HepG2 (cell line): ENCODE data around the gene CCDC197. TPM values are rescaled to one million over a fixed set of nuclear protein-coding genes. Genes with fewer than 3 reads are reported as not detected.

Source experiments
- ATAC-seq: fragments of 200-7000 bp; cut with Tn5 transposase; 3 replicates; pipeline ENCODE4 v1.9.1; 2020; ENCODE audit warnings: mild to moderate bottlenecking, moderate library complexity
- BruUV-seq: library from RNA; stranded (reverse); fragments of 400-500 nt; replicated peaks from 2 replicates; lab custom pipeline; 2021; lab: Mats Ljungman, UMichigan
- CTCF ChIA-PET: fragments of 300-600 bp; formaldehyde crosslinking; extraction: SDS; loops from one replicate; lab custom pipeline; 2021; ENCODE audit warnings: low total read pairs, inconsistent platforms, low intra/inter-chr PET ratio; lab: Yijun Ruan, JAX
- POLR2A ChIA-PET: fragments of 350-600 bp; sonication (Branson Sonifier 250); formaldehyde crosslinking; loops from one replicate; lab custom pipeline; 2020; ENCODE audit warnings: antibody characterized with exemption, inconsistent platforms; lab: Yijun Ruan, JAX
- DNase-seq: peaks from one replicate; pipeline ENCODE4 v3.0.0-alpha.2; 2015; ENCODE audit warnings: low spot score
- FAIRE-seq: peaks from 3 replicates; lab custom pipeline; 2011; peaks lifted over from hg19 to GRCh38; lab: Jason Lieb, UNC
- H2AFZ ChIP-seq: one replicate; pipeline ENCODE4 v1.6.1; 2011; ENCODE audit warnings: low read length, inconsistent platforms
- H3K27ac ChIP-seq: fragments of 300-600 bp; 3 replicates; pipeline ENCODE4 v1.8.0; 2011; ENCODE audit warnings: mixed run types, mild to moderate bottlenecking, mixed read lengths, low read length, inconsistent platforms; ENCODE audit not compliant: insufficient read depth; ENCODE audit errors: extremely low read length
- H3K27me3 ChIP-seq, 2 experiments: fragments of 200-600 bp in 1 of 2; 2 replicates in 1 of 2; 3 replicates in 1 of 2; pipeline versions ENCODE4 v1.6.0 to v1.8.0; 2011; ENCODE audit warnings: low read length in 2 of 2, mild to moderate bottlenecking in 2 of 2, moderate library complexity in 2 of 2, inconsistent platforms in 1 of 2; ENCODE audit not compliant: insufficient read depth in 2 of 2, control insufficient read depth in 1 of 2
- H3K36me3 ChIP-seq, 2 experiments: fragments of 200-600 bp in 1 of 2; replicated peaks in 1 of 2; 2 replicates in 1 of 2; 3 replicates in 1 of 2; pipeline versions ENCODE4 v1.5.1 to v1.8.0; 2011; ENCODE audit warnings: low read length in 2 of 2, inconsistent platforms in 1 of 2; ENCODE audit not compliant: insufficient read depth in 2 of 2, control insufficient read depth in 1 of 2
- H3K4me1 ChIP-seq: 2 replicates; pipeline ENCODE4 v1.5.1; 2012; ENCODE audit warnings: low read length, inconsistent platforms; ENCODE audit not compliant: insufficient read depth
- H3K4me2 ChIP-seq: 2 replicates; pipeline ENCODE4 v1.6.0; 2011; ENCODE audit warnings: low read depth, low read length, inconsistent platforms
- H3K4me3 ChIP-seq, 3 experiments: fragments of 200-600 bp in 1 of 3; sonication (generic), shearing (Covaris generic) in 1 of 3; replicated peaks in 1 of 3; 2 replicates each; pipeline ENCODE4 v1.5.1; 2011 to 2016; ENCODE audit warnings: low read length in 3 of 3, inconsistent platforms in 2 of 3, low read depth in 2 of 3, mild to moderate bottlenecking in 2 of 3, control low read depth in 1 of 3, mixed read lengths in 1 of 3; ENCODE audit not compliant: insufficient read depth in 1 of 3
- H3K79me2 ChIP-seq: one replicate; pipeline ENCODE4 v1.6.1; 2011; ENCODE audit warnings: low read length, inconsistent platforms; ENCODE audit not compliant: insufficient read depth
- H3K9ac ChIP-seq: 2 replicates; pipeline ENCODE4 v1.6.0; 2011; ENCODE audit warnings: mild to moderate bottlenecking, low read depth, low read length, inconsistent platforms; ENCODE audit not compliant: insufficient read depth
- H3K9me3 ChIP-seq: 2 replicates; pipeline ENCODE4 v1.5.1; 2012; ENCODE audit warnings: mild to moderate bottlenecking, low read length
- H4K20me1 ChIP-seq: 2 replicates; pipeline ENCODE4 v1.6.0; 2011; ENCODE audit warnings: inconsistent platforms, mild to moderate bottlenecking, low read length, moderate library complexity; ENCODE audit not compliant: insufficient read depth
- ETV6 ChIP-seq: sonication (generic); formaldehyde crosslinking; conservative IDR thresholded peaks from 2 replicates; pipeline ENCODE4 v1.4.0; 2020; ENCODE audit warnings: missing genetic modification reagents
- LCORL ChIP-seq, 2 experiments: fragments of 450-650 bp in 1 of 2; sonication (generic) in 1 of 2; formaldehyde crosslinking in 1 of 2; IDR thresholded peaks; 2 replicates each; pipeline versions ENCODE4 v1.5.0 to v1.6.1; 2017 to 2020; ENCODE audit warnings: antibody characterized with exemption in 1 of 2, missing genetic modification reagents in 1 of 2
- NFKBIZ ChIP-seq: IDR thresholded peaks from 2 replicates; pipeline ENCODE4 v1.6.1; 2018; ENCODE audit warnings: missing genetic modification reagents, missing compliant biosample characterization
- RBAK ChIP-seq: sonication (generic); formaldehyde crosslinking; IDR thresholded peaks from 2 replicates; pipeline ENCODE4 v1.5.1; 2020; ENCODE audit warnings: mild to moderate bottlenecking, missing genetic modification reagents
- SMC3 ChIP-seq: IDR thresholded peaks from 2 replicates; pipeline ENCODE4 v1.6.1; 2011; ENCODE audit warnings: low read length, improper control_type of control experiment
- SNAPC2 ChIP-seq: sonication (generic); formaldehyde crosslinking; IDR thresholded peaks from 2 replicates; pipeline ENCODE4 v1.8.1; 2022; ENCODE audit warnings: mild to moderate bottlenecking, missing genetic modification reagents
- TBX3 ChIP-seq: fragments of 450-650 bp; IDR thresholded peaks from 2 replicates; pipeline ENCODE4 v1.6.1; 2017; ENCODE audit warnings: antibody characterized with exemption, mild to moderate bottlenecking, inconsistent platforms, borderline replicate concordance
- ZMYM4 ChIP-seq: sonication (generic); formaldehyde crosslinking; IDR thresholded peaks from 2 replicates; pipeline ENCODE4 v1.8.1; 2023; ENCODE audit warnings: mild to moderate bottlenecking, missing genetic modification reagents
- ZNF20 ChIP-seq: sonication (generic); formaldehyde crosslinking; IDR thresholded peaks from 2 replicates; pipeline ENCODE4 v1.4.0; 2020; ENCODE audit warnings: mild to moderate bottlenecking, moderate library complexity, missing genetic modification reagents
- ZNF24 ChIP-seq: fragments of 450-650 bp; IDR thresholded peaks from 2 replicates; pipeline ENCODE4 v1.6.1; 2017; ENCODE audit warnings: antibody characterized with exemption, mild to moderate bottlenecking
- ZNF572 ChIP-seq: sonication (generic); formaldehyde crosslinking; IDR thresholded peaks from 2 replicates; pipeline ENCODE4 v1.5.1; 2020; ENCODE audit warnings: mild to moderate bottlenecking, missing genetic modification reagents
- ZNF703 ChIP-seq: sonication (generic); formaldehyde crosslinking; IDR thresholded peaks from 2 replicates; pipeline ENCODE4 v1.5.1; 2020; ENCODE audit warnings: missing genetic modification reagents, mild to moderate bottlenecking, moderate library complexity, borderline replicate concordance
- WGBS: methylation state at CpG from one replicate; pipeline ENCODE4 v1.1.6; 2017; ENCODE audit warnings: low lambda C conversion rate; 5-methylcytosine and 5-hydroxymethylcytosine counted together
- in situ Hi-C: cut with HindIII; loops from 2 replicates; pipeline ENCODE4 v1.10.0; 2017; ENCODE audit warnings: low pct_unique_long_range_greater_than_20kb; ENCODE audit not compliant: extremely low pct_ligation_motif_present
- intact Hi-C: fragments of 100-400 bp; cut with micrococcal nuclease; formaldehyde crosslinking; loops from one replicate; pipeline ENCODE4 v1.10.0; 2022; ENCODE audit not compliant: unreplicated experiment
- polyA plus RNA-seq, 8 experiments: library from polyadenylated mRNA; depleted of rRNA in 3 of 8; stranded (reverse) in 7 of 8; unstranded in 1 of 8; fragments of >200 nt; fragmentation: Illumina TruSeq in 4 of 8; extraction: Trizol in 4 of 8; gene quantifications; 2 replicates each; pipeline versions ENCODE4 v1.2.1 to v1.2.3, GENCODE V29; 2011 to 2016; ENCODE audit warnings: low read depth in 4 of 8, missing spikeins in 1 of 8, mixed read lengths in 1 of 8; ENCODE audit not compliant: insufficient read depth in 1 of 8
- total RNA-seq, 5 experiments: library from RNA; depleted of rRNA; stranded (reverse); fragments of >200 nt; fragmentation: Illumina TruSeq; extraction: Trizol; gene quantifications; 2 replicates each; pipeline ENCODE4 v1.2.3, GENCODE V29; 2016; ENCODE audit warnings: low read depth in 1 of 5
- TF ChIP-seq, protein P1 (sequence below): sonication (generic); formaldehyde crosslinking; IDR thresholded peaks from 2 replicates; pipeline ENCODE4 v1.4.0; 2020; ENCODE audit warnings: missing genetic modification reagents, low read depth, mild to moderate bottlenecking, borderline replicate concordance
- TF ChIP-seq, protein P2 (sequence below), 2 experiments: fragments of 450-650 bp in 1 of 2; sonication (generic) in 1 of 2; formaldehyde crosslinking; IDR thresholded peaks; 2 replicates each; pipeline versions ENCODE4 v1.5.0 to v1.8.0; 2020 to 2022; ENCODE audit warnings: mild to moderate bottlenecking in 1 of 2, missing genetic modification reagents in 1 of 2

Gene CCDC197
- total and polyA plus RNA-seq, 2 of the 13 experiments (the other 11 are each of a cell fraction or from before 2014, with no cell fraction given): 0.11 to 0.13 TPM

DNA sequence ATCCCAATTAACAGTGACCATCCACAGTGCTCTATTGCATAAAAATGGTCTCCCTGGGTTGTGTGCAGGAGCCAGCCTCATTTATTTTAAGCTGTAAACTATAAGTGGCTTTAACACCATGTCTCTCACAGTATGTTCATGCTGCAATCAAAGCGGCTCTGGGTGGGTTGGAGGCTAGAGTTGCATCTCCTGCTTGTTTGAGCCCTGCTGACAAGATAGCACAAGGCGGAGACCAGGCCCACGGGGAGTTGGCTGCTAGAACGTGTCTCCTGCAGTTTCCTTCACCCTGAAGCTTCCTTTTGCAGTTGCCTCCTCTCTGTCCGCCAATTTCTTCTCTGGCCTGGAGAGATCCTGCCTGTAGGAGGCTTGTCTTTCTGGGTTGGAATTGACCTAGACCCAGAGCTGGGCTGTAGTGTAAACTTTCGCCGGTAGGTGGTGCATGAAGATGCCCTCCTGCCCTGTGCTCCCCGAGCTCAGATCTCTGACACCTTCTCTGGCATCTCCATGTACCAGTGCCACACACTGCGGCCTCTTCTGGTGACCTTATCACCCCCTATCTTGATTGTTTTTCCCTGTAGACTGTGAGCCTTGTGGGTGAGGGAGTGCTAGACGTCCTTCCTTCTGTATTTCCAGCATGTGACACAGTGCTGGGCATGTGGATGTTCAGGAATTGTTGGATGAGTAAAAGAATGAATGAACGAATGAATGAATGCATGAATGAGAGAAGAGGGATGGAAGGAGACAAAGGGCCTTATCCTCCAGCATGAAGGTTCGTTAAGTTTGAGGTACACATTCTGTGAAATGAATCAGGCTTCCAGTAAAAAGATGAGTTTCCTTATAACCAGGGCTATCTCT, 39.4 kb downstream of the CCDC197 start (continued):
- no peak for TF ChIP-seq ZNF24
- 0 out of 2 replicates have a peak, but pooled peaks have one; percentile 35 for TF ChIP-seq ZNF572 (CRISPR knock-in tag)
- TF ChIP-seq TBX3: 0 out of 2 replicates have a peak, but pooled peaks have one; percentile 14
- TF ChIP-seq SMC3: peak; percentile 94
- no peak for TF ChIP-seq ZNF20 (CRISPR knock-in tag)
- peak; percentile 33; the same call in 1 of the 2 replicates for TF ChIP-seq ZMYM4 (CRISPR knock-in tag)
- TF ChIP-seq SNAPC2 (CRISPR knock-in tag): no peak
- TF ChIP-seq NFKBIZ (CRISPR knock-in tag): no peak
- TF ChIP-seq, protein P1, sequence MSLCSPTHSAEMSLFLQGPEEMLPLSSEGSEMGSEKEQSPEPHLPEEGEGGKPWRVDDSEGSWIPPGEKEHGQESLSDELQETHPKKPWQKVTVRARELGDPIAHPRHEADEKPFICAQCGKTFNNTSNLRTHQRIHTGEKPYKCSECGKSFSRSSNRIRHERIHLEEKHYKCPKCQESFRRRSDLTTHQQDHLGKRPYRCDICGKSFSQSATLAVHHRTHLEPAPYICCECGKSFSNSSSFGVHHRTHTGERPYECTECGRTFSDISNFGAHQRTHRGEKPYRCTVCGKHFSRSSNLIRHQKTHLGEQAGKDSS: 0 out of 2 replicates have a peak, but pooled peaks have one; percentile 30

DNA sequence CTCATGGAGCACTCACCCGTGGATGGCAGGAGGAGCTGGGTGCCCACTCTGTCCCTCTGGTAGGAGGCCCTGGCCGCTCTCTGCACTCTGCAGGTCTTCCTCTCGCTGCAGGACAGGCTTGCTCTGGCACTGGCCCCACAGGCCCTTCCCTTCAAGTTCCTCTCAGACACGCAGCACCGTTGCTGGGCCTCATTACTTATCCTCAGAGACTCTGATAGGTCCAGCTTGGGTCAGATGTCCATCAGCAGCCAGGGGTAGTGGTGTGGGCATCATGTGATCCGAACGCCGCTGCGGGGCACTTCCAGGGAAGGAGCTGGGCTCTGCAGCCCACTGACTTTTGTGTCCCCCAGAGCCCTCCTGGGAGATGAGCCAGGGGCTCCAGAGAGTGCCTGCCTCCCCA, 40.9 kb downstream of the CCDC197 start:
- no peak for FAIRE-seq
- intact Hi-C loops: loop anchor here (5.0 kb wide), 1 partner anchor 44 kb away; the partner anchor contains the start of genes DDX24 and IFI27L1
- TF ChIP-seq ZNF703 (CRISPR knock-in tag) (no peak), RBAK (no peak), LCORL (IDR thresholded peaks at IDR 0.05) (no peak), LCORL (CRISPR knock-in tag; IDR thresholded peaks at IDR 0.05) (no peak), ETV6 (no peak)
- TF ChIP-seq, protein P2, sequence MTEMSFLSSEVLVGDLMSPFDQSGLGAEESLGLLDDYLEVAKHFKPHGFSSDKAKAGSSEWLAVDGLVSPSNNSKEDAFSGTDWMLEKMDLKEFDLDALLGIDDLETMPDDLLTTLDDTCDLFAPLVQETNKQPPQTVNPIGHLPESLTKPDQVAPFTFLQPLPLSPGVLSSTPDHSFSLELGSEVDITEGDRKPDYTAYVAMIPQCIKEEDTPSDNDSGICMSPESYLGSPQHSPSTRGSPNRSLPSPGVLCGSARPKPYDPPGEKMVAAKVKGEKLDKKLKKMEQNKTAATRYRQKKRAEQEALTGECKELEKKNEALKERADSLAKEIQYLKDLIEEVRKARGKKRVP (CRISPR knock-in tag; IDR thresholded peaks at IDR 0.05): no peak

More for the DNA sequence above, 40.9 kb downstream of the CCDC197 start:
- WGBS: 97% methylated on average over 6 of the region's 9 CpGs
- DNase-seq (no peak), ATAC-seq (no peak)
- H3K9me3 ChIP-seq: no peaks in the 10 kb centered on the region
- no peaks in the 10 kb centered on the region for H3K27me3 ChIP-seq
- H3K27ac ChIP-seq: no peak overlapping the region
- H3K4me3 ChIP-seq: no peak overlapping the region
- ChIA-PET CTCF (interaction anchor here (1.2 kb wide), 1 partner anchor 10 kb away, joined by 3 read pairs; no protein-coding TSS in a partner anchor), POLR2A (no interaction called here)
- in situ Hi-C loops: loop anchor here (5.0 kb wide), 1 partner anchor 99 kb away; no protein-coding TSS in a partner anchor
- BruUV-seq: no TSS peak
- peaks cover 56% of the 10 kb centered on the region for H3K4me1 ChIP-seq
- H3K36me3 ChIP-seq: peaks cover 0 to 3% of the 10 kb centered on the region in 2 experiments; a peak in 2 of 5 replicates
- H3K79me2 ChIP-seq: no peaks in the 10 kb centered on the region
- H3K9ac ChIP-seq: no peak overlapping the region
- no peak overlapping the region for H2AFZ ChIP-seq
- no peak overlapping the region for H3K4me2 ChIP-seq
- H4K20me1 ChIP-seq: no peaks in the 10 kb centered on the region
